Measurements from ENCODE around the gene NMNAT2.
"Not testable (repeated sequence)": the region's sequence is repeated elsewhere in the genome, so short reads cannot be mapped to it uniquely, and the experiment has no call there.

Gene NMNAT2

GRCh38 chr1:183245357-183245756 is 172.8 kb downstream of the NMNAT2 start:
- no peak for DNase-seq (ENCODE audit: extremely low spot score, insufficient read length, low read depth)
- FAIRE-seq = no peak

- FAIRE-seq (no peak), DNase-seq (ENCODE audit: extremely low spot score, insufficient read length, low read depth) (no peak)
Measured at GRCh38 chr1:183244466-183244865, 173.7 kb downstream of the NMNAT2 start.

- no peak for DNase-seq (ENCODE audit: extremely low spot score, insufficient read length, low read depth)
- no peak for FAIRE-seq
Measured at GRCh38 chr1:183243161-183244050, 174.8 kb downstream of the NMNAT2 start.

- FAIRE-seq = no peak
- DNase-seq (ENCODE audit: extremely low spot score, insufficient read length, low read depth) = no peak
Measured at GRCh38 chr1:183242556-183242955, 175.6 kb downstream of the NMNAT2 start.

GRCh38 chr1:183241471-183241870 is 176.7 kb downstream of the NMNAT2 start:
- DNase-seq (ENCODE audit: extremely low spot score, insufficient read length, low read depth) (no peak), FAIRE-seq (no peak)

- FAIRE-seq; DNase-seq (ENCODE audit: extremely low spot score, insufficient read length, low read depth): not testable (repeated sequence)
Measured at GRCh38 chr1:183240853-183241252, 177.3 kb downstream of the NMNAT2 start.

- FAIRE-seq = no peak
- DNase-seq (ENCODE audit: extremely low spot score, insufficient read length, low read depth) = no peak
Measured at GRCh38 chr1:183240526-183240825, 177.7 kb downstream of the NMNAT2 start.

GRCh38 chr1:183239793-183240525 is 178.2 kb downstream of the NMNAT2 start:
- no peak for FAIRE-seq
- DNase-seq (ENCODE audit: extremely low spot score, insufficient read length, low read depth) = no peak

- DNase-seq (ENCODE audit: extremely low spot score, insufficient read length, low read depth) (no peak), FAIRE-seq (no peak)
Measured at GRCh38 chr1:183239220-183239742, 178.9 kb downstream of the NMNAT2 start.

GRCh38 chr1:183238071-183238470 is 180.1 kb downstream of the NMNAT2 start:
- FAIRE-seq (no peak), DNase-seq (ENCODE audit: extremely low spot score, insufficient read length, low read depth) (no peak)

GRCh38 chr1:183237046-183237445 is 181.1 kb downstream of the NMNAT2 start:
- no peak for DNase-seq (ENCODE audit: extremely low spot score, insufficient read length, low read depth)
- no peak for FAIRE-seq

- no peak for DNase-seq (ENCODE audit: extremely low spot score, insufficient read length, low read depth)
- no peak for FAIRE-seq
Measured at GRCh38 chr1:183236158-183236725, 181.9 kb downstream of the NMNAT2 start.

GRCh38 chr1:183235503-183235902 is 182.7 kb downstream of the NMNAT2 start:
- FAIRE-seq (no peak), DNase-seq (ENCODE audit: extremely low spot score, insufficient read length, low read depth) (no peak)

GRCh38 chr1:183234660-183235476 is 183.3 kb downstream of the NMNAT2 start:
- DNase-seq (ENCODE audit: extremely low spot score, insufficient read length, low read depth) (no peak), FAIRE-seq (no peak)

GRCh38 chr1:183233113-183233512 is 185.1 kb downstream of the NMNAT2 start:
- FAIRE-seq = no peak

GRCh38 chr1:183231545-183231944 is 186.6 kb downstream of the NMNAT2 start:
- DNase-seq (ENCODE audit: extremely low spot score, insufficient read length, low read depth) = no peak
- no peak for FAIRE-seq

More at GRCh38 chr1:183233113-183233512, 185.1 kb downstream of the NMNAT2 start:
- no peak for DNase-seq (ENCODE audit: extremely low spot score, insufficient read length, low read depth)

GRCh38 chr1:183230413-183230812 is 187.8 kb downstream of the NMNAT2 start:
- DNase-seq (ENCODE audit: extremely low spot score, insufficient read length, low read depth) (no peak), FAIRE-seq (no peak)

- no peak for DNase-seq (ENCODE audit: extremely low spot score, insufficient read length, low read depth)
- FAIRE-seq = no peak
Measured at GRCh38 chr1:183228347-183229220, 189.6 kb downstream of the NMNAT2 start.

Measured in GM18507 (cell line).